ENCODE measurements around the gene CNOT3. TPM values are rescaled to one million over a fixed set of nuclear protein-coding genes. Genes with fewer than 3 reads are reported as not detected.
A peak's percentile ranks its signal among the peaks of the same experiment; 100 is the strongest.

Gene CNOT3
- total and polyA plus RNA-seq, 2 of the 13 experiments (the other 11 are each of a cell fraction or from before 2014, with no cell fraction given) = 4.3 to 5.8 TPM

GRCh38 chr19:54189735-54190502 is 52.4 kb downstream of the CNOT3 start (continued):
- TF ChIP-seq, protein P1, sequence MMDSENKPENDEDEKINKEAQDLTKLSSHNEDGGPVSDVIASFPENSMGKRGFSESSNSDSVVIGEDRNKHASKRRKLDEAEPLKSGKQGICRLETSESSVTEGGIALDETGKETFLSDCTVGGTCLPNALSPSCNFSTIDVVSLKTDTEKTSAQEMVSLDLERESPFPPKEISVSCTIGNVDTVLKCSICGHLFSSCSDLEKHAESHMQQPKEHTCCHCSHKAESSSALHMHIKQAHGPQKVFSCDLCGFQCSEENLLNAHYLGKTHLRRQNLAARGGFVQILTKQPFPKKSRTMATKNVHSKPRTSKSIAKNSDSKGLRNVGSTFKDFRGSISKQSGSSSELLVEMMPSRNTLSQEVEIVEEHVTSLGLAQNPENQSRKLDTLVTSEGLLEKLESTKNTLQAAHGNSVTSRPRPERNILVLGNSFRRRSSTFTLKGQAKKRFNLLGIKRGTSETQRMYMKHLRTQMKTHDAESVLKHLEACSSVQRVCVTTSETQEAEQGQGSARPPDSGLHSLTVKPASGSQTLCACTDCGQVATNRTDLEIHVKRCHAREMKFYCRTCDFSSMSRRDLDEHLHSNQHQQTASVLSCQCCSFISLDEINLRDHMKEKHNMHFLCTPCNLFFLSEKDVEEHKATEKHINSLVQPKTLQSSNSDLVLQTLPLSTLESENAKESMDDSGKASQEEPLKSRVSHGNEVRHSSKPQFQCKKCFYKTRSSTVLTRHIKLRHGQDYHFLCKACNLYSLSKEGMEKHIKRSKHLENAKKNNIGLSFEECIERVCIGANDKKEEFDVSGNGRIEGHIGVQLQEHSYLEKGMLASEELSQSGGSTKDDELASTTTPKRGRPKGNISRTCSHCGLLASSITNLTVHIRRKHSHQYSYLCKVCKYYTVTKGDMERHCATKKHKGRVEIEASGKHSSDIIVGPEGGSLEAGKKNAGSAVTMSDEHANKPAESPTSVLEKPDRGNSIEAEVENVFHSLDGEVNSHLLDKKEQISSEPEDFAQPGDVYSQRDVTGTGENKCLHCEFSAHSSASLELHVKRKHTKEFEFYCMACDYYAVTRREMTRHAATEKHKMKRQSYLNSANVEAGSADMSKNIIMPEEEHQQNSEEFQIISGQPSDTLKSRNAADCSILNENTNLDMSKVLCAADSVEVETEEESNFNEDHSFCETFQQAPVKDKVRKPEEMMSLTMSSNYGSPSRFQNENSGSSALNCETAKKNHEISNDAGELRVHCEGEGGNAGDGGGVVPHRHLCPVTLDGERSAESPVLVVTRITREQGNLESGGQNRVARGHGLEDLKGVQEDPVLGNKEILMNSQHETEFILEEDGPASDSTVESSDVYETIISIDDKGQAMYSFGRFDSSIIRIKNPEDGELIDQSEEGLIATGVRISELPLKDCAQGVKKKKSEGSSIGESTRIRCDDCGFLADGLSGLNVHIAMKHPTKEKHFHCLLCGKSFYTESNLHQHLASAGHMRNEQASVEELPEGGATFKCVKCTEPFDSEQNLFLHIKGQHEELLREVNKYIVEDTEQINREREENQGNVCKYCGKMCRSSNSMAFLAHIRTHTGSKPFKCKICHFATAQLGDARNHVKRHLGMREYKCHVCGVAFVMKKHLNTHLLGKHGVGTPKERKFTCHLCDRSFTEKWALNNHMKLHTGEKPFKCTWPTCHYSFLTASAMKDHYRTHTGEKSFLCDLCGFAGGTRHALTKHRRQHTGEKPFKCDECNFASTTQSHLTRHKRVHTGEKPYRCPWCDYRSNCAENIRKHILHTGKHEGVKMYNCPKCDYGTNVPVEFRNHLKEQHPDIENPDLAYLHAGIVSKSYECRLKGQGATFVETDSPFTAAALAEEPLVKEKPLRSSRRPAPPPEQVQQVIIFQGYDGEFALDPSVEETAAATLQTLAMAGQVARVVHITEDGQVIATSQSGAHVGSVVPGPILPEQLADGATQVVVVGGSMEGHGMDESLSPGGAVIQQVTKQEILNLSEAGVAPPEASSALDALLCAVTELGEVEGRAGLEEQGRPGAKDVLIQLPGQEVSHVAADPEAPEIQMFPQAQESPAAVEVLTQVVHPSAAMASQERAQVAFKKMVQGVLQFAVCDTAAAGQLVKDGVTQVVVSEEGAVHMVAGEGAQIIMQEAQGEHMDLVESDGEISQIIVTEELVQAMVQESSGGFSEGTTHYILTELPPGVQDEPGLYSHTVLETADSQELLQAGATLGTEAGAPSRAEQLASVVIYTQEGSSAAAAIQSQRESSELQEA (CRISPR knock-in tag; IDR thresholded peaks at IDR 0.05; ENCODE audit: not compliant biosample characterization) = no peak
- TF ChIP-seq ZNF562 (CRISPR knock-in tag; IDR thresholded peaks at IDR 0.05; ENCODE audit: borderline replicate concordance) = no peak
- no peak for TF ChIP-seq ZNF17 (CRISPR knock-in tag; IDR thresholded peaks at IDR 0.05)
- TF ChIP-seq CSRNP2 (CRISPR knock-in tag; conservative IDR thresholded peaks at IDR 0.05; ENCODE audit: low read depth) = no peak
- TF ChIP-seq, protein P2, sequence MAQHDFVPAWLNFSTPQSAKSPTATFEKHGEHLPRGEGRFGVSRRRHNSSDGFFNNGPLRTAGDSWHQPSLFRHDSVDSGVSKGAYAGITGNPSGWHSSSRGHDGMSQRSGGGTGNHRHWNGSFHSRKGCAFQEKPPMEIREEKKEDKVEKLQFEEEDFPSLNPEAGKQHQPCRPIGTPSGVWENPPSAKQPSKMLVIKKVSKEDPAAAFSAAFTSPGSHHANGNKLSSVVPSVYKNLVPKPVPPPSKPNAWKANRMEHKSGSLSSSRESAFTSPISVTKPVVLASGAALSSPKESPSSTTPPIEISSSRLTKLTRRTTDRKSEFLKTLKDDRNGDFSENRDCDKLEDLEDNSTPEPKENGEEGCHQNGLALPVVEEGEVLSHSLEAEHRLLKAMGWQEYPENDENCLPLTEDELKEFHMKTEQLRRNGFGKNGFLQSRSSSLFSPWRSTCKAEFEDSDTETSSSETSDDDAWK (CRISPR knock-in tag; IDR thresholded peaks at IDR 0.05) = no peak
- TF ChIP-seq ZNF136 (CRISPR knock-in tag; IDR thresholded peaks at IDR 0.05; ENCODE audit: low read depth) = no peak
- no peak for TF ChIP-seq TBP (CRISPR knock-in tag; IDR thresholded peaks at IDR 0.05)
- TF ChIP-seq NR2F6 (IDR thresholded peaks at IDR 0.05) = no peak
- no peak for TF ChIP-seq NR2F6 (CRISPR knock-in tag; IDR thresholded peaks at IDR 0.05)
- no peak for TF ChIP-seq KAT7 (CRISPR knock-in tag; IDR thresholded peaks at IDR 0.05; ENCODE audit: borderline replicate concordance)
- no peak for TF ChIP-seq SUZ12 (IDR thresholded peaks at IDR 0.05; ENCODE audit: low read depth, low read length)
- no peak for TF ChIP-seq NFE2L2 (IDR thresholded peaks at IDR 0.05; ENCODE audit: low read length)
- TF ChIP-seq ZNF121 (CRISPR knock-in tag; IDR thresholded peaks at IDR 0.05) = no peak
- peak; percentile 23; the same call in 1 of the 2 replicates for TF ChIP-seq UBTF (CRISPR knock-in tag; IDR thresholded peaks at IDR 0.05)
- TF ChIP-seq RBAK (CRISPR knock-in tag; IDR thresholded peaks at IDR 0.05) = no peak
- TF ChIP-seq REL (CRISPR knock-in tag; conservative IDR thresholded peaks at IDR 0.05) = no peak
- no peak for TF ChIP-seq HMGA1 (CRISPR knock-in tag; conservative IDR thresholded peaks at IDR 0.05)

All from HepG2 (cell line).